ENCODE results near the gene ARIH2.

Gene ARIH2

DNA sequence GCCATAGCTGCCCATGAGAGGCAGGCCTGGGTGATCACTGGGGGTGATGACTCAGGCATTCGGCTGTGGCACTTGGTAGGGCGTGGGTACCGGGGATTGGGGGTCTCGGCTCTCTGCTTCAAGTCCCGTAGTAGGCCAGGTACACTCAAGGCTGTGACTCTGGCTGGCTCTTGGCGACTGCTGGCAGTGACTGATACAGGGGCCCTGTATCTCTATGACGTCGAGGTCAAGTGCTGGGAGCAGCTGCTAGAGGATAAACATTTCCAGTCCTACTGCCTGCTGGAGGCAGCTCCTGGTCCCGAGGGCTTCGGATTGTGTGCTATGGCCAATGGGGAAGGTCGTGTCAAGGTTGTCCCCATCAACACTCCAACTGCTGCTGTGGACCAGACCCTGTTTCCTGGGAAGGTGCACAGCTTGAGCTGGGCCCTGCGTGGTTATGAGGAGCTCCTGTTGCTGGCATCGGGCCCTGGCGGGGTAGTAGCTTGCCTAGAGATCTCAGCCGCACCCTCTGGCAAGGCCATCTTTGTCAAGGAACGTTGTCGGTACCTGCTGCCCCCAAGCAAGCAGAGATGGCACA is 93.9 kb downstream of the ARIH2 start:
- Histone ChIP-seq H3K4me3 (ENCODE audit: control insufficient read depth in 1 of 7, extremely low read depth in 1 of 7, insufficient read depth in 4 of 7, low read depth in 2 of 7, low read length in 6 of 7) (no peak overlapping the region), H3K4me1 (ENCODE audit: control extremely low read depth in 1 of 4, control insufficient read depth in 4 of 4, insufficient read depth in 4 of 4, low read length in 3 of 4) (peaks cover 0 to 17% (median 16%) of the 10 kb centered on the region in 4 experiments), H3K36me3 (ENCODE audit: control insufficient read depth in 4 of 4, insufficient read depth in 4 of 4, low read length in 3 of 4) (peaks cover 3 to 63% (median 52%) of the 10 kb centered on the region in 4 experiments), H3K9me3 (ENCODE audit: control extremely low read depth in 1 of 5, control insufficient read depth in 4 of 5, insufficient read depth in 2 of 5, low read depth in 1 of 5, low read length in 4 of 5) (no peaks in the 10 kb centered on the region), H3K27ac (ENCODE audit: insufficient read depth in 1 of 2, low read depth in 1 of 2, low read length in 2 of 2, poor library complexity in 1 of 2, severe bottlenecking in 2 of 2) (no peak overlapping the region), H3K27me3 (replicated peaks in 2 of 5; ENCODE audit: control insufficient read depth in 4 of 5, insufficient read depth in 5 of 5, low read length in 4 of 5) (no peaks in the 10 kb centered on the region)
- DNase-seq, result no peak
- 94% methylated on average over 16 of the region's 17 CpGs for WGBS (ENCODE audit: insufficient coverage)
- ChIA-PET POLR2A (interaction anchor here (1.2 to 2.0 kb wide), 5 partner anchors 9 to 26 kb away, joined by 3 to 7 read pairs (median 4); partner anchors contain the start of genes NDUFAF3 and P4HTM), CTCF (interaction anchor here (0.9 to 19.2 kb wide), 6 partner anchors 9 to 120 kb away, joined by 3 to 386 read pairs (median 8); partner anchors contain the start of genes IMPDH2, NDUFAF3 and P4HTM)

DNA sequence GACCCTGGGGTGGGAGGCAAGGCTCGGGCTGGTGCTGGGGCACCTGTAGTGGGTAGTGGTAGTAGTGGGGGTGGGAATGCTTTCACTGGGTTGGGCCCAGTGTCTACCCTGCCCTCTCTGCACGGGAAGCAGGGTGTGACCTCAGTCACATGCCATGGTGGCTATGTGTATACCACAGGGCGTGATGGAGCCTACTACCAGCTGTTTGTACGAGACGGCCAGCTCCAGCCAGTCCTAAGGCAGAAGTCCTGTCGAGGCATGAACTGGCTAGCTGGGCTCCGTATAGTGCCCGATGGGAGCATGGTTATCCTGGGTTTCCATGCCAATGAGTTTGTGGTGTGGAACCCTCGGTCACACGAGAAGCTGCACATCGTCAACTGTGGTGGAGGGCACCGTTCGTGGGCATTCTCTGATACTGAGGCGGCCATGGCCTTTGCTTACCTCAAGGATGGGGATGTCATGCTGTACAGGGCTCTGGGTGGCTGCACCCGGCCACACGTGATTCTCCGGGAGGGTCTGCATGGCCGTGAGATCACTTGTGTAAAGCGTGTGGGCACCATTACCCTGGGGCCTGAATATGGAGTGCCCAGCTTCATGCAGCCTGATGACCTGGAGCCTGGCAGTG is 94.6 kb downstream of the ARIH2 start:
- no peaks in the 10 kb centered on the region for H3K27me3 ChIP-seq (replicated peaks in 2 of 5; ENCODE audit: control insufficient read depth in 4 of 5, insufficient read depth in 5 of 5, low read length in 4 of 5)
- CTCF ChIA-PET, result interaction anchor here (0.5 to 19.2 kb wide), 10 partner anchors 6 to 475 kb away, joined by 3 to 386 read pairs (median 5); partner anchors contain the start of genes NDUFAF3, P4HTM and WDR6

DNA sequence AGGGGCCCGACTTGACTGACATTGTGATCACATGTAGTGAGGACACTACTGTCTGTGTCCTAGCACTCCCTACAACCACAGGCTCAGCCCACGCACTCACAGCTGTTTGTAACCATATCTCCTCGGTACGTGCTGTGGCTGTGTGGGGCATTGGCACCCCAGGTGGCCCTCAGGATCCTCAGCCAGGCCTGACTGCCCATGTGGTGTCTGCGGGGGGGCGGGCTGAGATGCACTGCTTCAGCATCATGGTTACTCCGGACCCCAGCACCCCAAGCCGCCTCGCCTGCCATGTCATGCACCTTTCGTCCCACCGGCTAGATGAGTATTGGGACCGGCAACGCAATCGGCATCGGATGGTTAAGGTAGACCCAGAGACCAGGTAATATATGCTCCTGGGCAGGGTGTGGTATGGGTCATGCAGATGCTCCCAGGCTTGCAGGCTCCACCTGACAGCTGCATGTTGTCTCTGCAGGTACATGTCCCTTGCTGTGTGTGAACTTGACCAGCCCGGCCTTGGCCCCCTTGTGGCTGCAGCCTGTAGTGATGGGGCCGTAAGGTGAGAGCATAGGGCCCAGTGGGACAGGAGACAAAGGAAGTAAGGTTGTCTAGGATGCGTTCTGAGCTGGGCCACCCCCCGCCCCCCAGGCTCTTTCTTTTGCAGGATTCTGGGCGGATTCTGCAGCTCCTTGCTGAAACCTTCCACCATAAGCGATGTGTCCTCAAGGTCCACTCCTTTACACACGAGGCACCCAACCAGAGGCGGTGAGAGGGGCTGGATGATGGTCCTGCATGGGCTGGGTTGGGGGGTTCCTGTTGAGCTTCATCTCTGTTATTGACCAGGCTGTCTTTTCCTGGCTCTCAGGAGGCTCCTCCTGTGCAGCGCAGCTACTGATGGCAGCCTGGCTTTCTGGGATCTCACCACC is 95.4 kb downstream of the ARIH2 start:
- H3K27me3 ChIP-seq (replicated peaks in 2 of 5; ENCODE audit: control insufficient read depth in 4 of 5, insufficient read depth in 5 of 5, low read length in 4 of 5), result no peaks in the 10 kb centered on the region
- peaks cover 3 to 63% (median 52%) of the 10 kb centered on the region in 4 experiments for H3K36me3 ChIP-seq (ENCODE audit: control insufficient read depth in 4 of 4, insufficient read depth in 4 of 4, low read length in 3 of 4)
- peak; percentile 50 to 64 (median 61) for DNase-seq
- H3K4me3 ChIP-seq (ENCODE audit: control insufficient read depth in 1 of 7, extremely low read depth in 1 of 7, insufficient read depth in 4 of 7, low read depth in 2 of 7, low read length in 6 of 7), result no peak overlapping the region
- POLR2A ChIA-PET, result interaction anchor here (1.2 to 2.0 kb wide), 5 partner anchors 10 to 28 kb away, joined by 3 to 4 read pairs (median 3); partner anchors contain the start of gene P4HTM
- H3K4me1 ChIP-seq (ENCODE audit: control extremely low read depth in 1 of 4, control insufficient read depth in 4 of 4, insufficient read depth in 4 of 4, low read length in 3 of 4), result peaks cover 0 to 18% (median 15%) of the 10 kb centered on the region in 4 experiments
- WGBS (ENCODE audit: insufficient coverage), result 94% methylated on average over 21 of the region's 24 CpGs
- no peaks in the 10 kb centered on the region for H3K9me3 ChIP-seq (ENCODE audit: control extremely low read depth in 1 of 5, control insufficient read depth in 4 of 5, insufficient read depth in 2 of 5, low read depth in 1 of 5, low read length in 4 of 5)
- H3K27ac ChIP-seq (ENCODE audit: insufficient read depth in 1 of 2, low read depth in 1 of 2, low read length in 2 of 2, poor library complexity in 1 of 2, severe bottlenecking in 2 of 2), result no peak overlapping the region
- CTCF ChIA-PET, result interaction anchor here (0.5 to 19.2 kb wide), 9 partner anchors 7 to 475 kb away, joined by 3 to 386 read pairs (median 5); partner anchors contain the start of genes IMPDH2, NDUFAF3, P4HTM and WDR6

More for the DNA sequence above, 94.6 kb downstream of the ARIH2 start:
- POLR2A ChIA-PET, result interaction anchor here (1.2 to 2.0 kb wide), 5 partner anchors 9 to 27 kb away, joined by 3 to 4 read pairs (median 3); partner anchors contain the start of gene P4HTM
- 94% methylated on average over 19 of the region's 19 CpGs for WGBS (ENCODE audit: insufficient coverage)
- peaks cover 3 to 63% (median 52%) of the 10 kb centered on the region in 4 experiments for H3K36me3 ChIP-seq (ENCODE audit: control insufficient read depth in 4 of 4, insufficient read depth in 4 of 4, low read length in 3 of 4)
- no peaks in the 10 kb centered on the region for H3K9me3 ChIP-seq (ENCODE audit: control extremely low read depth in 1 of 5, control insufficient read depth in 4 of 5, insufficient read depth in 2 of 5, low read depth in 1 of 5, low read length in 4 of 5)
- H3K4me3 ChIP-seq (ENCODE audit: control insufficient read depth in 1 of 7, extremely low read depth in 1 of 7, insufficient read depth in 4 of 7, low read depth in 2 of 7, low read length in 6 of 7), result no peak overlapping the region
- H3K4me1 ChIP-seq (ENCODE audit: control extremely low read depth in 1 of 4, control insufficient read depth in 4 of 4, insufficient read depth in 4 of 4, low read length in 3 of 4), result peaks cover 0 to 18% (median 14%) of the 10 kb centered on the region in 4 experiments
- no peak for DNase-seq
- no peak overlapping the region for H3K27ac ChIP-seq (ENCODE audit: insufficient read depth in 1 of 2, low read depth in 1 of 2, low read length in 2 of 2, poor library complexity in 1 of 2, severe bottlenecking in 2 of 2)

DNA sequence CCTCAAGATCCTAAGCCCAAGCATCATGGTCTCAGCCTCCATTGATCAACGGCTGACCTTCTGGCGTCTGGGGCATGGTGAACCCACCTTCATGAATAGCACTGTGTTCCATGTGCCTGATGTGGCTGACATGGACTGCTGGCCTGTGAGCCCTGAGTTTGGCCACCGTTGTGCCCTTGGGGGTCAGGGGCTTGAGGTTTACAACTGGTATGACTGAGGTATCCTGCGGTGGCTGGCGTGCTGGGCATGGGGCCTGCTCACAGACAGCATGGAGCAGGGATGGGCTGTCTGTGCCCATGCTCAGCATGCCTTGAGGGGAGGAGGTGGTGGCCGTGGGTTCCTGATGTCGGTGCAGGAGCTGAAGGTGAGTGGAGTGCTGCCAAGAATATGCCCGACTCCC is 96.4 kb downstream of the ARIH2 start:
- CTCF ChIA-PET, result interaction anchor here (1.4 to 19.2 kb wide), 4 partner anchors 8 to 45 kb away, joined by 5 to 386 read pairs (median 54); partner anchors contain the start of genes P4HTM and WDR6
- Histone ChIP-seq H3K36me3 (ENCODE audit: control insufficient read depth in 4 of 4, insufficient read depth in 4 of 4, low read length in 3 of 4) (peaks cover 3 to 57% (median 50%) of the 10 kb centered on the region in 4 experiments), H3K27ac (ENCODE audit: insufficient read depth in 1 of 2, low read depth in 1 of 2, low read length in 2 of 2, poor library complexity in 1 of 2, severe bottlenecking in 2 of 2) (no peak overlapping the region), H3K4me3 (ENCODE audit: control insufficient read depth in 1 of 7, extremely low read depth in 1 of 7, insufficient read depth in 4 of 7, low read depth in 2 of 7, low read length in 6 of 7) (no peak overlapping the region), H3K9me3 (ENCODE audit: control extremely low read depth in 1 of 5, control insufficient read depth in 4 of 5, insufficient read depth in 2 of 5, low read depth in 1 of 5, low read length in 4 of 5) (no peaks in the 10 kb centered on the region), H3K4me1 (ENCODE audit: control extremely low read depth in 1 of 4, control insufficient read depth in 4 of 4, insufficient read depth in 4 of 4, low read length in 3 of 4) (peaks cover 4 to 29% (median 25%) of the 10 kb centered on the region in 4 experiments), H3K27me3 (replicated peaks in 2 of 5; ENCODE audit: control insufficient read depth in 4 of 5, insufficient read depth in 5 of 5, low read length in 4 of 5) (no peaks in the 10 kb centered on the region)
- POLR2A ChIA-PET, result no interaction called here
- 99% methylated on average over 7 of the region's 8 CpGs for WGBS (ENCODE audit: insufficient coverage)
- no peak for DNase-seq

DNA sequence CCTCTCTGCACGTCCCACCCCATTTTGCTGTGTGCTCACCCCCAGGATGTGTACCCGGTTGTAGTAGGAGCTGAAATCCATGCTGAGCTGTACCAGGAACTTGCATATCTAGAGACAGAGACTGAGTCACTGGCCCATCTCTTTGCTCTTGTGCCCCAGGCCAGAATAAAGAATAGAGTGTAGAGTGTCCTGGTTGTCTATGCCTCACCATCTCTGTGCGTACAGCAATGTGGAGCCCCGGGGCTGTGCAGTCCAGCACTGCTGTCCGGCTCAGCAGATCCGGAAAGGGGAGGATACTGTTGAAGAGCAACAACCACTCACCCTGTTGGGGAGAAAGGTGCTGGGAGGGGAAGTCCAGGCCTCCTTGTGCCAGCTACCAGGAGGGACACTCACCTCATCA is 97.1 kb downstream of the ARIH2 start:
- no peak overlapping the region for H3K27ac ChIP-seq (ENCODE audit: insufficient read depth in 1 of 2, low read depth in 1 of 2, low read length in 2 of 2, poor library complexity in 1 of 2, severe bottlenecking in 2 of 2)
- no peaks in the 10 kb centered on the region for H3K27me3 ChIP-seq (replicated peaks in 2 of 5; ENCODE audit: control insufficient read depth in 4 of 5, insufficient read depth in 5 of 5, low read length in 4 of 5)
- H3K9me3 ChIP-seq (ENCODE audit: control extremely low read depth in 1 of 5, control insufficient read depth in 4 of 5, insufficient read depth in 2 of 5, low read depth in 1 of 5, low read length in 4 of 5), result no peaks in the 10 kb centered on the region
- peaks cover 6 to 34% (median 32%) of the 10 kb centered on the region in 4 experiments for H3K4me1 ChIP-seq (ENCODE audit: control extremely low read depth in 1 of 4, control insufficient read depth in 4 of 4, insufficient read depth in 4 of 4, low read length in 3 of 4)
- WGBS (ENCODE audit: insufficient coverage), result 92% methylated on average over 5 of the region's 6 CpGs
- ChIA-PET CTCF (interaction anchor here (4.2 to 19.2 kb wide), 3 partner anchors 9 to 25 kb away, joined by 14 to 386 read pairs (median 94); partner anchors contain the start of genes P4HTM and WDR6), POLR2A (no interaction called here)
- no peak overlapping the region for H3K4me3 ChIP-seq (ENCODE audit: control insufficient read depth in 1 of 7, extremely low read depth in 1 of 7, insufficient read depth in 4 of 7, low read depth in 2 of 7, low read length in 6 of 7)
- no peak for DNase-seq
- H3K36me3 ChIP-seq (ENCODE audit: control insufficient read depth in 4 of 4, insufficient read depth in 4 of 4, low read length in 3 of 4), result peaks cover 3 to 57% (median 50%) of the 10 kb centered on the region in 4 experiments

DNA sequence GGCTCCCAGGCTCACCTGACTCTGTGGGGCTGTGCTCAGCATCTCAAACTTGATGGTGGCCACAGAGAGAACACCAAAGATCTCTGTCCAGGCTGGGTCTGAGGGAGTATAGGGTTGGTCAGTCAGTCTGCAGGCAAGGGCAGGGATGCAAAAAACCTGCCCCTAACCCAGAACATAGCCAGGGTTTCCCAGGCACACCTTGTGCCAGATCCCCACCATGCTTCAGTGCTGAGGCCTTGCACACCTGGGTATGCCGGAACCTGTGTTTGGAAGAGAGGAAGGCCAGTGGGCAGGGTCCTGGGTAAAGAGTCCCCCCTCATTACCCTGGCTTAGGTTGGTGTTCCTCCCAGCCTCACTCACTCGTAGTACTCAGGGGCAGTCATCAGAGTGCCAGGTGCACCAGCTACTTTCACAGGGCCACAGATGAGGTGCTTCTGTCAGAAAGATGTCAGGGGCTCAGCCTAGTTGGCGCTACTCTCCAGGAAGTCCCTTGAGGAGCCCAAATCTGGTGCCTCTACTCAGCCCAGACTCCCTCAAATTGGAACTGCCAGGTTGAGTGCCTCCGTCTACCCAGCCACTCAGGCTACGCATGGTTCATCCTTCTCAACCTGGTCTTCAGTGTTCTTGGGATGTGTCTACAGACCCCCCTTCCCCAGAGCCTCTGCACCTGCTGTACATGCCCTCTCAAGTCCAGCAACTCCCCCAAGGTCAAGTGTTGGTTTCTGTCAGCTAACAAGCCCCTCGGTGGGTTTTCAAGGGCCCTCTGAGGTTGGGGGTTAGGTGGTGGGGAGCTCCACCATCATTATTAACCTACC is 98.0 kb downstream of the ARIH2 start:
- CTCF ChIA-PET, result interaction anchor here (4.2 to 19.2 kb wide), 3 partner anchors 10 to 26 kb away, joined by 14 to 386 read pairs (median 94); partner anchors contain the start of genes P4HTM and WDR6
- Histone ChIP-seq H3K27ac (ENCODE audit: insufficient read depth in 1 of 2, low read depth in 1 of 2, low read length in 2 of 2, poor library complexity in 1 of 2, severe bottlenecking in 2 of 2) (no peak overlapping the region), H3K36me3 (ENCODE audit: control insufficient read depth in 4 of 4, insufficient read depth in 4 of 4, low read length in 3 of 4) (peaks cover 2 to 52% (median 46%) of the 10 kb centered on the region in 4 experiments), H3K9me3 (ENCODE audit: control extremely low read depth in 1 of 5, control insufficient read depth in 4 of 5, insufficient read depth in 2 of 5, low read depth in 1 of 5, low read length in 4 of 5) (no peaks in the 10 kb centered on the region), H3K27me3 (replicated peaks in 2 of 5; ENCODE audit: control insufficient read depth in 4 of 5, insufficient read depth in 5 of 5, low read length in 4 of 5) (no peaks in the 10 kb centered on the region), H3K4me1 (ENCODE audit: control extremely low read depth in 1 of 4, control insufficient read depth in 4 of 4, insufficient read depth in 4 of 4, low read length in 3 of 4) (peaks cover 6 to 34% (median 32%) of the 10 kb centered on the region in 4 experiments), H3K4me3 (ENCODE audit: control insufficient read depth in 1 of 7, extremely low read depth in 1 of 7, insufficient read depth in 4 of 7, low read depth in 2 of 7, low read length in 6 of 7) (peak overlapping the region in 1 of 7 experiments; percentile 92)
- POLR2A ChIA-PET, result interaction anchor here (1.1 to 2.3 kb wide), 3 partner anchors 9 to 27 kb away, joined by 3 to 10 read pairs (median 7); partner anchors contain the start of genes P4HTM and WDR6
- 95% methylated on average over 6 of the region's 6 CpGs for WGBS (ENCODE audit: insufficient coverage)
- no peak for DNase-seq
